22Rv1 (cell line): Measurements from ENCODE around the gene KIF25.

Experiments used
- ZFX ChIP-seq: fragments of 450-650 bp; IDR thresholded peaks from 2 replicates; pipeline ENCODE4 v1.6.1; 2017; ENCODE audit warnings: antibody characterized with exemption, borderline replicate concordance
- TF ChIP-seq, protein P1 (sequence below): fragments of 450-650 bp; IDR thresholded peaks from 2 replicates; pipeline ENCODE4 v1.5.1; 2017; ENCODE audit warnings: mild to moderate bottlenecking

DNA sequence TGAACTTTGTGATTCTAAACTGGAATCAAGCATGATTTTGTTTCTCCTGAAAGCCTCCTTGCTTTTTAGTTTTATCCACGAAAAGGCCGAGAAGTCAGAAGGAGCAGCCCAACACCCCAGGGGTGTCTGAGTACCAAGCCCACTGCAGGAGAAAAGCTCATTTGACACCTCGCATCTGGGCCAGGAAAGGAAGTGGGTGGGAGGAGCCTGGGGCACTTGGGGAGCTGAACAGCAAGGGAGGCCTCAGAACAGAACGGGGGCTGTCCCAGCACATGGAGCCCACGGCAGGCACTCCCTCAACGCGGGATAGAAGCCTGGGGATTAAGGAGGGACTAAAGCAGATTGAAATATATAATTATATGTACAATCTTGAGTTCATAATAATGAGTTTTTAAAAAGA is 6.6 kb downstream of the KIF25 start:
- TF ChIP-seq, protein P1, sequence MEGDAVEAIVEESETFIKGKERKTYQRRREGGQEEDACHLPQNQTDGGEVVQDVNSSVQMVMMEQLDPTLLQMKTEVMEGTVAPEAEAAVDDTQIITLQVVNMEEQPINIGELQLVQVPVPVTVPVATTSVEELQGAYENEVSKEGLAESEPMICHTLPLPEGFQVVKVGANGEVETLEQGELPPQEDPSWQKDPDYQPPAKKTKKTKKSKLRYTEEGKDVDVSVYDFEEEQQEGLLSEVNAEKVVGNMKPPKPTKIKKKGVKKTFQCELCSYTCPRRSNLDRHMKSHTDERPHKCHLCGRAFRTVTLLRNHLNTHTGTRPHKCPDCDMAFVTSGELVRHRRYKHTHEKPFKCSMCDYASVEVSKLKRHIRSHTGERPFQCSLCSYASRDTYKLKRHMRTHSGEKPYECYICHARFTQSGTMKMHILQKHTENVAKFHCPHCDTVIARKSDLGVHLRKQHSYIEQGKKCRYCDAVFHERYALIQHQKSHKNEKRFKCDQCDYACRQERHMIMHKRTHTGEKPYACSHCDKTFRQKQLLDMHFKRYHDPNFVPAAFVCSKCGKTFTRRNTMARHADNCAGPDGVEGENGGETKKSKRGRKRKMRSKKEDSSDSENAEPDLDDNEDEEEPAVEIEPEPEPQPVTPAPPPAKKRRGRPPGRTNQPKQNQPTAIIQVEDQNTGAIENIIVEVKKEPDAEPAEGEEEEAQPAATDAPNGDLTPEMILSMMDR: no peak
- TF ChIP-seq ZFX: no peak
